ENCODE data around the gene RNASE8. TPM values are rescaled to one million over a fixed set of nuclear protein-coding genes. Genes with fewer than 3 reads are reported as not detected.

The RNASE8 gene
- not detected in 2 replicates for total RNA-seq

DNA sequence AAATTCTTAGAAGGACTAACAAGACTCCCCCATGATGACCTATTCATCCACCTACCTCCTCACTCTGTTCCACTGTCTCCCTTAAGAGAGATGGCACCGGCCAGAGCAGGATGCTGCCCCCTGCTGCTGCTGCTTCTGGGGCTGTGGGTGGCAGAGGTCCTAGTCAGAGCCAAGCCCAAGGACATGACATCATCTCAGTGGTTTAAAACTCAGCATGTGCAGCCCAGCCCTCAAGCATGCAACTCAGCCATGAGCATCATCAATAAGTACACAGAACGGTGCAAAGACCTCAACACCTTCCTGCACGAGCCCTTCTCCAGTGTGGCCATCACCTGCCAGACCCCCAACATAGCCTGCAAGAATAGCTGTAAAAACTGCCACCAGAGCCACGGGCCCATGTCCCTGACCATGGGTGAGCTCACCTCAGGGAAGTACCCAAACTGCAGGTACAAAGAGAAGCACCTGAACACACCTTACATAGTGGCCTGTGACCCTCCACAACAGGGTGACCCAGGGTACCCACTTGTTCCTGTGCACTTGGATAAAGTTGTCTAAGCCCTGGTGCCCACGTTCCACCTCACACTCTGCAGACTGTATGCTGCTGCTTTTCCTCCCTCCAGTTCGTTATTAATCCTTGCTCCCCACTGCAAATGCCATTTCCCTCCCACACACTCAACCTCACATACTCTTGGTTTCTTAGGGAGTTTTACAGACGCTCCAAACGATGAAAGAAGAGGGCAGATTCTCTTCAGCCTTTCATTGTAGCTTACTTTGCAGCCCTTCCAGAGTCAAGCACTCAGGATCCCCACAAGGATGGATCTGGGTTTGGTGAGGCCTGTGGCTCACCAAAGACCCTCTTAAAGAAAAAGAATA lies at the start of gene RNASE8:
Gene RNASE8 (plus strand): TSS at position 20 of the 873 bp plus-strand sequence. CDS start 71 bp downstream, at position 91.

DNA sequence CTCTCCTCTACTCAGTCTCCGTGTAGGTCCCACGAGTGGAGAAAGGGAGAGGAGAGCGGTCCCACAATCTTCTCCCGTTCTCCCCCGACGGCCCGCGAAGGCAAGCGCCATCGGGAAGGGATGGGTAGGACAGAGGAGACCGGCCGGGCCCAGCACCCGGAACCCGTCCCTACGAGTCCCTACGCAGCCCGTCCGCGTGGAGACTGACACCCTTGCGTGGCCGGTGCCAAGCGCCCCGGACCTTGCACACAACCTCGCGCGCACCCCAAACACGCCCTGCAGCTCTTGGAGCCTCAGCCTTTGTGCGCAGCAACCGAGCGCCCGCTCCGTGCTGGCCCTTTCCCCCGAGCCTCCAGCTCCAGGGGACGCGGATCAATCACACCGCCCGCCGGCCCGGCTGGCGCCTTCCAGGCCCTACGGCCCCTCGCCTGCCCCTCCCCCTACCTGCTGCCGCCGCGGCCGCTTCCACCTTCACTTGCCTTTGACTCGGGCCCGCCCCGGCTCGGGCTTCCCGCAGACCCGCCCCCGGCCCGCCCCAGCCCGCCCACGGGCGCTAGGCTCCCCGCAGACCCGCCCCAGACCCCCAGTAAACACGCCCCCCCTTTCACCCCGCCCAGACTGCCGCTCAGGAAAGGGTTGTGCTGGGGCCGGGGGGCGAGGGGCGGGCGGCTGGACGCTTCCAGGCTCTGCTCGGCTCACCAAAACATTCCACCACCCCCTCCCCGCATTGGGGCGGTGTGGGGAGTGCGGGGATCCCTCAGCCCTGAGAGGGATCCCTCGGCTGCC lies 32.8 kb upstream of the RNASE8 start, which contains the start of gene NDRG2:
Gene NDRG2 (minus strand): TSS at position 477 of the 786 bp plus-strand sequence. CDS start 1,746 bp downstream, outside the sequence.

DNA sequence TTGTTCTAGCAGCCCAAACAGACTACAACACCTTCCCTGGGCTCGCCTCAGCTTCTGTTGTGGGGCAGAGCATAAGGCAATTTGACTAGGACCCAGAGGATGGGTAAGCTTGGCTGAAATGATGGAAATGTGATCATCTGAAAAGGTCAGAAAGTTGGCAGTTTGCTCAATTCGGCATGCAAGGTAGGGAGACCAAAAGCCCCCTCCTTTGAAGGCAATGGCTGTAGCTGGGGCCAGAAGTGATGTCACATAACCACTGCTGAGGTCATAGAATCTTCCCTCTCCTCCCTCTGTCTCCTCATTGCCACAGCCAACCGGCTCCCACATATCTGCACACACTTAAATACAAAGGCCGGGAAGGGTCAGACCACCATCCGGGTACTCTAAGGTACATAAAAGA lies 27.7 kb upstream of the RNASE8 start, which contains the start of gene TPPP2:
Gene TPPP2 (plus strand): TSS at position 301 of the 400 bp plus-strand sequence. CDS start 365 bp downstream, outside the sequence.

GRCh38 chr14:21034707-21035106 lies 22.9 kb upstream of the RNASE8 start, which contains the start of gene RNASE13:
Gene RNASE13 (minus strand): TSS chr14:21034807. CDS start chr14:21034288, 519 bp downstream.

GRCh38 chr14:21041676-21042433 lies 15.8 kb upstream of the RNASE8 start, which contains the start of gene RNASE7:
Gene RNASE7 (plus strand): TSS chr14:21042362. CDS start chr14:21042993, 631 bp downstream.

DNA sequence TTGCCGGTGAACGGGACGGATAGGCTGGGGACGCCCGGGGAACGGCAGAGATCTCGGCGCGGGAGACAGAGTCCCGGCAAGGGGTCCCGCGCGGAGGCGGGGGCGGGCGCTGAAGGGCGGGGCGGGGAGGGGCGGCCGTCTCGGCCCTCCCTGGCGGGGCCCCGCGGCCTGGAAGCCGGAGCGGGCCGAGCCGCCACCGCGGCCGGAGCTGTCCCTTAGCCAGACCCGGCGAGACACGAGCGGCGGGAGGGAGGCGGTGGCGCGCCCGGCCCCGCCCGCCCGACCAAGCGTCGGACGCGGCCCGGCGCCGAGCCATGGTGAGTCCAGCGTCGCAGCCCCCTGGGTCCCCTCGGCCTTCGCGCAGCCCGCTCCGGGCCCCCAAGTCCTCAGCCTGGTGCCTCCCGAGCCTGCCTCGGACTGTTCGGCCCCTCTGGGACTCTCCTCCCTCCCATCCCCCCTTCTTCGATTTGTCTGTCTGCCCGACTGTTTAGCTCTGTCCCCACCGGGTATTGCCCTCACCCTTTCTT lies 12.5 kb downstream of the RNASE8 start, which contains the start of gene ARHGEF40:
Gene ARHGEF40 (plus strand): TSS at position 222 of the 527 bp plus-strand sequence. CDS start 93 bp downstream, at position 315.

GRCh38 chr14:21098076-21098891 lies 40.7 kb downstream of the RNASE8 start, which contains the start of gene ZNF219:
Gene ZNF219 (minus strand): TSS chr14:21098655. CDS start chr14:21093591, 5,064 bp downstream.

GRCh38 chr14:21100931-21101330 lies 43.3 kb downstream of the RNASE8 start, which contains the start of gene TMEM253:
Gene TMEM253 (plus strand): TSS chr14:21101066. CDS start chr14:21101344, 278 bp downstream.

Other genes with a start within 250 kb of the RNASE8 start
- not detected in 2 replicates for gene RNASE3, start 166.4 kb upstream of the RNASE8 start, total RNA-seq
- gene RNASE2, start 102.3 kb upstream of the RNASE8 start, total RNA-seq = not detected in 2 replicates
- 42.5 and 59.8 TPM in 2 replicates for gene METTL17, start 67.8 kb upstream of the RNASE8 start, total RNA-seq
- gene SLC39A2, start 58.5 kb upstream of the RNASE8 start, total RNA-seq = 0.17 TPM in 1 of 2 replicates, not detected in the other
- 0.17 and 0.44 TPM in 2 replicates for gene NDRG2, start 32.8 kb upstream of the RNASE8 start, total RNA-seq
- gene TPPP2, start 27.6 kb upstream of the RNASE8 start, total RNA-seq = under 0.01 TPM in 1 of 2 replicates, not detected in the other
- not detected in 2 replicates for gene RNASE13, start 23.0 kb upstream of the RNASE8 start, total RNA-seq
- gene RNASE7, start 15.5 kb upstream of the RNASE8 start, total RNA-seq = 0.17 TPM in 1 of 2 replicates, not detected in the other
- 55.2 and 59.9 TPM in 2 replicates for gene ARHGEF40, start 12.5 kb downstream of the RNASE8 start, total RNA-seq
- 1.5 and 5.1 TPM in 2 replicates for gene ZNF219, start 40.8 kb downstream of the RNASE8 start, total RNA-seq
- 0.33 TPM in 1 of 2 replicates, not detected in the other for gene TMEM253, start 43.2 kb downstream of the RNASE8 start, total RNA-seq
- gene OR5AU1, start 98.2 kb downstream of the RNASE8 start, total RNA-seq = 0.15 TPM in 1 of 2 replicates, not detected in the other
- gene HNRNPC, start 211.6 kb downstream of the RNASE8 start, total RNA-seq = 629 and 814 TPM in 2 replicates
- not detected in 2 replicates for gene RPGRIP1, start 222.3 kb downstream of the RNASE8 start, total RNA-seq